Astrocyte (in vitro differentiated cells and primary cell): ENCODE measurements around the gene GMPR2. TPM values are rescaled to one million over a fixed set of nuclear protein-coding genes. Genes with fewer than 3 reads are reported as not detected.

Source experiments
- DNase-seq: peaks from one replicate; pipeline ENCODE4 v3.0.0-alpha.2; 2010; ENCODE audit warnings: low read depth
- FAIRE-seq: peaks from 2 replicates; lab custom pipeline; 2011; peaks lifted over from hg19 to GRCh38; lab: Jason Lieb, UNC
- H2AFZ ChIP-seq: 2 replicates; pipeline ENCODE4 v1.6.0; 2012; ENCODE audit warnings: low read depth, low read length, inconsistent platforms
- H3K27ac ChIP-seq: 2 replicates; pipeline ENCODE4 v1.5.1; 2011; ENCODE audit warnings: low read depth, low read length, inconsistent platforms
- H3K27me3 ChIP-seq: 2 replicates; pipeline ENCODE4 v1.6.0; 2011; ENCODE audit warnings: low read length, inconsistent platforms; ENCODE audit not compliant: insufficient read depth
- H3K36me3 ChIP-seq: 2 replicates; pipeline ENCODE4 v1.5.1; 2011; ENCODE audit warnings: low read length, inconsistent platforms; ENCODE audit not compliant: insufficient read depth
- H3K4me1 ChIP-seq: 2 replicates; pipeline ENCODE4 v1.5.1; 2011; ENCODE audit warnings: low read length, inconsistent platforms; ENCODE audit not compliant: insufficient read depth
- H3K4me2 ChIP-seq: 2 replicates; pipeline ENCODE4 v1.6.0; 2012; ENCODE audit warnings: low read length, inconsistent platforms
- H3K4me3 ChIP-seq: 2 replicates; pipeline ENCODE4 v1.5.1; 2011; ENCODE audit warnings: low read depth, mild to moderate bottlenecking, low read length, inconsistent platforms; ENCODE audit not compliant: insufficient read depth
- H3K79me2 ChIP-seq: 2 replicates; pipeline ENCODE4 v1.6.0; 2012; ENCODE audit warnings: mild to moderate bottlenecking, low read length, inconsistent platforms; ENCODE audit not compliant: insufficient read depth
- H3K9ac ChIP-seq: 2 replicates; pipeline ENCODE4 v1.6.0; 2012; ENCODE audit warnings: mild to moderate bottlenecking, low read length, inconsistent platforms
- H3K9me3 ChIP-seq: 2 replicates; pipeline ENCODE4 v1.5.1; 2012; ENCODE audit warnings: low read depth, mild to moderate bottlenecking, low read length, inconsistent platforms; ENCODE audit not compliant: insufficient read depth
- H4K20me1 ChIP-seq: 2 replicates; pipeline ENCODE4 v1.6.0; 2012; ENCODE audit warnings: low read length, inconsistent platforms; ENCODE audit not compliant: insufficient read depth
- H3K27ac Mint-ChIP-seq: one replicate; pipeline ENCODE4 v1.8.0; 2021; ENCODE audit warnings: mild to moderate bottlenecking, mixed read lengths; ENCODE audit not compliant: unreplicated experiment
- H3K27me3 Mint-ChIP-seq: one replicate; pipeline ENCODE4 v1.8.0; 2021; ENCODE audit warnings: low read depth, mixed read lengths; ENCODE audit not compliant: unreplicated experiment
- H3K36me3 Mint-ChIP-seq: one replicate; pipeline ENCODE4 v1.8.0; 2021; ENCODE audit warnings: low read depth, mixed read lengths; ENCODE audit not compliant: unreplicated experiment
- H3K4me1 Mint-ChIP-seq: one replicate; pipeline ENCODE4 v1.8.0; 2021; ENCODE audit warnings: low read depth, mixed read lengths; ENCODE audit not compliant: unreplicated experiment
- H3K4me3 Mint-ChIP-seq: one replicate; pipeline ENCODE4 v1.8.0; 2021; ENCODE audit warnings: mild to moderate bottlenecking, moderate library complexity, mixed read lengths; ENCODE audit not compliant: unreplicated experiment
- H3K9me3 Mint-ChIP-seq: one replicate; pipeline ENCODE4 v1.8.0; 2021; ENCODE audit warnings: mild to moderate bottlenecking, mixed read lengths; ENCODE audit not compliant: unreplicated experiment
- CTCF ChIP-seq: IDR thresholded peaks from 2 replicates; pipeline ENCODE4 v1.5.1; 2011; ENCODE audit warnings: low read depth, mild to moderate bottlenecking, inconsistent platforms, low read length, moderate library complexity; ENCODE audit not compliant: insufficient read depth
- EZH2 ChIP-seq: IDR thresholded peaks from 2 replicates; pipeline ENCODE4 v1.6.1; 2012; ENCODE audit warnings: mild to moderate bottlenecking, low read length, inconsistent platforms; ENCODE audit not compliant: insufficient read depth
- total RNA-seq: library from RNA; stranded (reverse); gene quantifications from 2 replicates; pipeline ENCODE4 v1.2.1, GENCODE V29; 2021

GMPR2 gene
- total RNA-seq, 1 donor from 2014 or later = 66.5 TPM

GRCh38 chr14:24250354-24250753 is 17.6 kb downstream of the GMPR2 start:
- H3K79me2 ChIP-seq = no peaks in the 10 kb centered on the region
- H3K9me3 Mint-ChIP-seq = no peaks in the 10 kb centered on the region
- no peak overlapping the region for H3K4me3 ChIP-seq
- no peak overlapping the region for H3K27ac ChIP-seq
- no peak for DNase-seq
- peaks cover 24% of the 10 kb centered on the region for H3K36me3 Mint-ChIP-seq
- H3K27ac Mint-ChIP-seq = peak overlapping the region; percentile 15
- no peak for FAIRE-seq
- H3K4me1 Mint-ChIP-seq = peaks cover 22% of the 10 kb centered on the region
- no peaks in the 10 kb centered on the region for H3K27me3 ChIP-seq
- peaks cover 11% of the 10 kb centered on the region for H3K4me1 ChIP-seq
- H4K20me1 ChIP-seq = no peaks in the 10 kb centered on the region
- no peaks in the 10 kb centered on the region for H3K36me3 ChIP-seq
- no peak overlapping the region for H3K4me3 Mint-ChIP-seq
- no peak for TF ChIP-seq EZH2
- TF ChIP-seq CTCF = no peak
- H3K27me3 Mint-ChIP-seq = no peaks in the 10 kb centered on the region
- no peak overlapping the region for H3K4me2 ChIP-seq
- H3K9me3 ChIP-seq = no peaks in the 10 kb centered on the region
- no peak overlapping the region for H2AFZ ChIP-seq
- no peak overlapping the region for H3K9ac ChIP-seq

- DNase-seq (peak; percentile 47), FAIRE-seq (no peak)
- no peak overlapping the region for H3K4me3 Mint-ChIP-seq
- peak overlapping the region; percentile 8 for H3K9ac ChIP-seq
- H3K27me3 Mint-ChIP-seq = peaks cover under 1% of the 10 kb centered on the region
- TF ChIP-seq EZH2 = no peak
- no peak for TF ChIP-seq CTCF
- H3K27me3 ChIP-seq = no peaks in the 10 kb centered on the region
- H2AFZ ChIP-seq = no peak overlapping the region
- H3K4me1 ChIP-seq = peaks cover 11% of the 10 kb centered on the region
- H3K79me2 ChIP-seq = no peaks in the 10 kb centered on the region
- no peak overlapping the region for H3K4me2 ChIP-seq
- H3K27ac ChIP-seq = no peak overlapping the region
- no peak overlapping the region for H3K4me3 ChIP-seq
- H3K36me3 ChIP-seq = no peaks in the 10 kb centered on the region
- H3K27ac Mint-ChIP-seq = peak overlapping the region; percentile 9
- no peaks in the 10 kb centered on the region for H3K9me3 Mint-ChIP-seq
- no peaks in the 10 kb centered on the region for H3K9me3 ChIP-seq
- peaks cover 22% of the 10 kb centered on the region for H3K4me1 Mint-ChIP-seq
- no peaks in the 10 kb centered on the region for H4K20me1 ChIP-seq
- H3K36me3 Mint-ChIP-seq = peaks cover 26% of the 10 kb centered on the region
These were observed 19.2 kb downstream of the GMPR2 start for GRCh38 chr14:24251880-24252288.

- Histone ChIP-seq H3K4me2 (no peak overlapping the region), H3K9me3 (no peaks in the 10 kb centered on the region), H3K4me3 (no peak overlapping the region), H3K79me2 (no peaks in the 10 kb centered on the region), H3K27me3 (no peaks in the 10 kb centered on the region), H3K27ac (no peak overlapping the region), H4K20me1 (no peaks in the 10 kb centered on the region), H2AFZ (no peak overlapping the region), H3K9ac (no peak overlapping the region), H3K4me1 (peaks cover 11% of the 10 kb centered on the region), H3K36me3 (no peaks in the 10 kb centered on the region)
- Mint-ChIP-seq H3K4me1 (peaks cover 24% of the 10 kb centered on the region), H3K4me3 (no peak overlapping the region), H3K9me3 (no peaks in the 10 kb centered on the region), H3K27me3 (peaks cover 4% of the 10 kb centered on the region), H3K36me3 (peaks cover 28% of the 10 kb centered on the region), H3K27ac (no peak overlapping the region)
- FAIRE-seq (no peak), DNase-seq (no peak)
- TF ChIP-seq CTCF (no peak), EZH2 (no peak)
These were observed 19.8 kb downstream of the GMPR2 start for GRCh38 chr14:24252289-24253124.
